ENCODE data around the gene XPNPEP2. TPM values are rescaled to one million over a fixed set of nuclear protein-coding genes. Genes with fewer than 3 reads are reported as not detected.

The XPNPEP2 gene
- total RNA-seq, 2 experiments from 2014 or later = 0.12 to 0.32 TPM

GRCh38 chrX:129787336-129788055 is 48.7 kb downstream of the XPNPEP2 start:
- no peaks in the 10 kb centered on the region for H3K9me3 Mint-ChIP-seq
- H3K27ac Mint-ChIP-seq = peak overlapping the region; percentile 87
- no peaks in the 10 kb centered on the region for H3K27me3 Mint-ChIP-seq
- H3K36me3 Mint-ChIP-seq = peaks cover 46% of the 10 kb centered on the region
- peak overlapping the region; percentile 18 for H3K4me3 Mint-ChIP-seq
- DNase-seq = no peak
- H3K4me1 Mint-ChIP-seq = peaks cover 47% of the 10 kb centered on the region

GRCh38 chrX:129788527-129788926 is 49.7 kb downstream of the XPNPEP2 start:
- Mint-ChIP-seq H3K27ac (peak overlapping the region; percentile 58), H3K4me3 (no peak overlapping the region), H3K9me3 (no peaks in the 10 kb centered on the region), H3K36me3 (peaks cover 36% of the 10 kb centered on the region), H3K4me1 (peaks cover 39% of the 10 kb centered on the region), H3K27me3 (no peaks in the 10 kb centered on the region)
- DNase-seq = no peak

- Mint-ChIP-seq H3K9me3 (no peaks in the 10 kb centered on the region), H3K4me3 (no peak overlapping the region), H3K27me3 (no peaks in the 10 kb centered on the region), H3K36me3 (peaks cover 25% of the 10 kb centered on the region), H3K4me1 (peaks cover 26% of the 10 kb centered on the region), H3K27ac (peak overlapping the region; percentile 51)
- no peak for DNase-seq
Measured at GRCh38 chrX:129790146-129790545, 51.4 kb downstream of the XPNPEP2 start.

- Mint-ChIP-seq H3K4me3 (no peak overlapping the region), H3K27me3 (no peaks in the 10 kb centered on the region), H3K4me1 (peaks cover 19% of the 10 kb centered on the region), H3K36me3 (peaks cover 18% of the 10 kb centered on the region), H3K27ac (no peak overlapping the region), H3K9me3 (no peaks in the 10 kb centered on the region)
- DNase-seq = no peak
Measured at GRCh38 chrX:129790808-129791207, 52.0 kb downstream of the XPNPEP2 start.

GRCh38 chrX:129791336-129791735 is 52.6 kb downstream of the XPNPEP2 start:
- Mint-ChIP-seq H3K27ac (peak overlapping the region; percentile 10), H3K36me3 (peaks cover 14% of the 10 kb centered on the region), H3K4me1 (peaks cover 14% of the 10 kb centered on the region), H3K9me3 (no peaks in the 10 kb centered on the region), H3K27me3 (no peaks in the 10 kb centered on the region), H3K4me3 (no peak overlapping the region)
- DNase-seq = no peak

GRCh38 chrX:129791961-129792570 is 53.3 kb downstream of the XPNPEP2 start:
- no peak for DNase-seq
- H3K27me3 Mint-ChIP-seq = no peaks in the 10 kb centered on the region
- H3K36me3 Mint-ChIP-seq = peaks cover 11% of the 10 kb centered on the region
- no peak overlapping the region for H3K4me3 Mint-ChIP-seq
- H3K27ac Mint-ChIP-seq = peak overlapping the region; percentile 27
- peaks cover 11% of the 10 kb centered on the region for H3K4me1 Mint-ChIP-seq
- H3K9me3 Mint-ChIP-seq = no peaks in the 10 kb centered on the region

- Mint-ChIP-seq H3K4me1 (peaks cover 8% of the 10 kb centered on the region), H3K4me3 (no peak overlapping the region), H3K27ac (peak overlapping the region; percentile 12), H3K27me3 (no peaks in the 10 kb centered on the region), H3K9me3 (no peaks in the 10 kb centered on the region), H3K36me3 (peaks cover 8% of the 10 kb centered on the region)
- DNase-seq = no peak
Measured at GRCh38 chrX:129792586-129793291, 54.0 kb downstream of the XPNPEP2 start.

GRCh38 chrX:129793604-129794191 is 54.9 kb downstream of the XPNPEP2 start:
- H3K9me3 Mint-ChIP-seq = no peaks in the 10 kb centered on the region
- peaks cover 15% of the 10 kb centered on the region for H3K36me3 Mint-ChIP-seq
- no peaks in the 10 kb centered on the region for H3K27me3 Mint-ChIP-seq
- no peak overlapping the region for H3K4me3 Mint-ChIP-seq
- no peak for DNase-seq
- peaks cover 16% of the 10 kb centered on the region for H3K4me1 Mint-ChIP-seq
- H3K27ac Mint-ChIP-seq = no peak overlapping the region

GRCh38 chrX:129795584-129795983 is 56.8 kb downstream of the XPNPEP2 start:
- H3K27ac Mint-ChIP-seq = peak overlapping the region; percentile 72
- H3K9me3 Mint-ChIP-seq = no peaks in the 10 kb centered on the region
- peaks cover 26% of the 10 kb centered on the region for H3K36me3 Mint-ChIP-seq
- no peak overlapping the region for H3K4me3 Mint-ChIP-seq
- no peak for DNase-seq
- H3K27me3 Mint-ChIP-seq = no peaks in the 10 kb centered on the region
- peaks cover 27% of the 10 kb centered on the region for H3K4me1 Mint-ChIP-seq

GRCh38 chrX:129797251-129797906 is 58.6 kb downstream of the XPNPEP2 start:
- Mint-ChIP-seq H3K4me1 (peaks cover 27% of the 10 kb centered on the region), H3K9me3 (no peaks in the 10 kb centered on the region), H3K4me3 (no peak overlapping the region), H3K27ac (no peak overlapping the region), H3K36me3 (peaks cover 26% of the 10 kb centered on the region), H3K27me3 (no peaks in the 10 kb centered on the region)
- no peak for DNase-seq

GRCh38 chrX:129798456-129798855 is 59.7 kb downstream of the XPNPEP2 start:
- DNase-seq = no peak
- Mint-ChIP-seq H3K4me3 (no peak overlapping the region), H3K27me3 (no peaks in the 10 kb centered on the region), H3K9me3 (no peaks in the 10 kb centered on the region), H3K4me1 (peaks cover 27% of the 10 kb centered on the region), H3K27ac (peak overlapping the region; percentile 76), H3K36me3 (peaks cover 26% of the 10 kb centered on the region)

- Mint-ChIP-seq H3K36me3 (peaks cover 26% of the 10 kb centered on the region), H3K4me1 (peaks cover 27% of the 10 kb centered on the region), H3K27me3 (no peaks in the 10 kb centered on the region), H3K4me3 (no peak overlapping the region), H3K9me3 (no peaks in the 10 kb centered on the region), H3K27ac (peak overlapping the region; percentile 76)
- DNase-seq = peak; percentile 41
Measured at GRCh38 chrX:129798888-129799287, 60.1 kb downstream of the XPNPEP2 start.

- Mint-ChIP-seq H3K4me1 (peaks cover 27% of the 10 kb centered on the region), H3K9me3 (no peaks in the 10 kb centered on the region), H3K27ac (no peak overlapping the region)
Measured at GRCh38 chrX:129800186-129800585, 61.4 kb downstream of the XPNPEP2 start.

GRCh38 chrX:129802863-129803262 is 64.1 kb downstream of the XPNPEP2 start:
- Mint-ChIP-seq H3K27me3 (no peaks in the 10 kb centered on the region), H3K27ac (no peak overlapping the region), H3K4me3 (no peak overlapping the region), H3K4me1 (peaks cover 26% of the 10 kb centered on the region), H3K9me3 (no peaks in the 10 kb centered on the region), H3K36me3 (peaks cover 27% of the 10 kb centered on the region)
- DNase-seq = no peak

More at GRCh38 chrX:129800186-129800585, 61.4 kb downstream of the XPNPEP2 start:
- no peak for DNase-seq
- Mint-ChIP-seq H3K36me3 (peaks cover 27% of the 10 kb centered on the region), H3K4me3 (no peak overlapping the region), H3K27me3 (no peaks in the 10 kb centered on the region)

- Mint-ChIP-seq H3K9me3 (no peaks in the 10 kb centered on the region), H3K4me1 (peaks cover 24% of the 10 kb centered on the region), H3K27me3 (no peaks in the 10 kb centered on the region), H3K4me3 (no peak overlapping the region), H3K36me3 (peaks cover 26% of the 10 kb centered on the region), H3K27ac (no peak overlapping the region)
- no peak for DNase-seq
Measured at GRCh38 chrX:129804806-129805205, 66.0 kb downstream of the XPNPEP2 start.

Data from activated naive CD8-positive, alpha-beta T cell treated with anti-CD3 and anti-CD28 coated beads for 36 hours (primary cell).